DMS53 (cell line): ENCODE measurements around the gene DIS3L2.
"Not testable (repeated sequence)": the region's sequence is repeated elsewhere in the genome, so short reads cannot be mapped to it uniquely, and the experiment has no call there.

Experiments used
- DNase-seq: peaks from one replicate; lab custom pipeline; 2025; lab: John Stamatoyannopoulos, UW

Gene DIS3L2

GRCh38 chr2:232058063-232058877 is 96.8 kb downstream of the DIS3L2 start:
- DNase-seq: no peak

- DNase-seq: no peak
Measured at GRCh38 chr2:232058931-232059330, 97.4 kb downstream of the DIS3L2 start.

GRCh38 chr2:232061265-232061664 is 99.8 kb downstream of the DIS3L2 start:
- DNase-seq: no peak

GRCh38 chr2:232073026-232073425 is 111.5 kb downstream of the DIS3L2 start:
- DNase-seq: no peak

GRCh38 chr2:232073699-232074098 is 112.2 kb downstream of the DIS3L2 start:
- no peak for DNase-seq

- no peak for DNase-seq
Measured at GRCh38 chr2:232075080-232075479, 113.6 kb downstream of the DIS3L2 start.

GRCh38 chr2:232075859-232076258 is 114.3 kb downstream of the DIS3L2 start:
- peak; percentile 17 for DNase-seq

- DNase-seq: no peak
Measured at GRCh38 chr2:232076272-232076671, 114.8 kb downstream of the DIS3L2 start.

GRCh38 chr2:232076736-232077135 is 115.2 kb downstream of the DIS3L2 start:
- DNase-seq: no peak

- DNase-seq: no peak
Measured at GRCh38 chr2:232085164-232085563, 123.7 kb downstream of the DIS3L2 start.

GRCh38 chr2:232085826-232086425 is 124.4 kb downstream of the DIS3L2 start:
- no peak for DNase-seq

GRCh38 chr2:232088771-232089170 is 127.3 kb downstream of the DIS3L2 start:
- DNase-seq: no peak

- DNase-seq: no peak
Measured at GRCh38 chr2:232094201-232094600, 132.7 kb downstream of the DIS3L2 start.

- no peak for DNase-seq
Measured at GRCh38 chr2:232094883-232095282, 133.4 kb downstream of the DIS3L2 start.

- no peak for DNase-seq
Measured at GRCh38 chr2:232097260-232097659, 135.7 kb downstream of the DIS3L2 start.

GRCh38 chr2:232097758-232098157 is 136.2 kb downstream of the DIS3L2 start:
- no peak for DNase-seq

- DNase-seq: no peak
Measured at GRCh38 chr2:232102380-232102779, 140.9 kb downstream of the DIS3L2 start.

- DNase-seq: no peak
Measured at GRCh38 chr2:232103140-232103737, 141.7 kb downstream of the DIS3L2 start.

GRCh38 chr2:232104076-232104646 is 142.6 kb downstream of the DIS3L2 start:
- DNase-seq: no peak

- no peak for DNase-seq
Measured at GRCh38 chr2:232111551-232111950, 150.0 kb downstream of the DIS3L2 start.

GRCh38 chr2:232113821-232114220 is 152.3 kb downstream of the DIS3L2 start:
- DNase-seq: no peak

- not testable (repeated sequence) for DNase-seq
Measured at GRCh38 chr2:232115728-232116361, 154.3 kb downstream of the DIS3L2 start.
